NCI-H1930 (cell line): ENCODE results near the gene SIRT6.
"Not testable (repeated sequence)": the region's sequence is repeated elsewhere in the genome, so short reads cannot be mapped to it uniquely, and the experiment has no call there.

Experiments
- DNase-seq, 2 experiments: peaks; one replicate each; lab custom pipeline; 2025; lab: John Stamatoyannopoulos, UW

Gene SIRT6

DNA sequence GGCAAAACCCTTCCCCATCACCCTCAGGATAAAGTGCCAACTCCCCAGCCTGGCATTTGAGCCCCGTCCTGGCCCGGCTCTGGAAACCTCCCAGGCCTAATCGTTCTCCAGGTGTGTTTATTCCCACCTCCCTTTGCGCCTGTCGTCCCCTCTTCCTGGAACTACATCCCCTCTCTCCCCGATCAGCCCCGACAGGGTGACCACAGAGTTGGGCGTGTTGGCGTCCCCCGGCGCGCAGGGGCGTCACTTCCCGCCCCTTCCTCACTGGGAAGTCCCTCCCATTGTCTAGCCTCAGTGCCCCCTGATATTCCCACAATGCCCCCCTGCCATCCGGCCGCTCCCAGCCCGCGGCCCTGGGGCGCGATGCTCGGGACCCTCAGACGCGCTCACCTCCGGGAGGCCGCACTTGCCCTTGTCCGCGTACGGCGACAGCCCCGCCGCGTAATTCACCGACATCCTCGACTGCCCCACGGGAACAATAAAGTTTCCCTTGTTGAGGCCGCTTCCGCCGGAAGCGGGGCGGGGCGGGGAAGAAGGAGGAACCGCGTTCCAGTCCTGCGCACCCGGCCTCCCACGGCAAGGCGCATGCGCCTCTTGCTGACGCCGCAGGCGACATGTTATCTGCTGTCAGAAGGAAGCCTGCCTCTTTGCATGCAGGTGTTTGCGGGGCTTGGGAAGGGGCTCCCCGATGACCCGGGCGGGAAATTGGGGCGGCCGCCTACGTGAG lies at the start of gene SIRT6, which contains the start of gene ANKRD24:
TSS of gene SIRT6 (minus strand) at position 480 of the 727 bp plus-strand sequence. CDS start at position 456, 24 bp downstream.
TSS of gene ANKRD24 (plus strand) at position 606 of the 727 bp plus-strand sequence. CDS start 3,737 bp downstream, outside the sequence.
- peak; percentile 83 to 91 for DNase-seq

DNA sequence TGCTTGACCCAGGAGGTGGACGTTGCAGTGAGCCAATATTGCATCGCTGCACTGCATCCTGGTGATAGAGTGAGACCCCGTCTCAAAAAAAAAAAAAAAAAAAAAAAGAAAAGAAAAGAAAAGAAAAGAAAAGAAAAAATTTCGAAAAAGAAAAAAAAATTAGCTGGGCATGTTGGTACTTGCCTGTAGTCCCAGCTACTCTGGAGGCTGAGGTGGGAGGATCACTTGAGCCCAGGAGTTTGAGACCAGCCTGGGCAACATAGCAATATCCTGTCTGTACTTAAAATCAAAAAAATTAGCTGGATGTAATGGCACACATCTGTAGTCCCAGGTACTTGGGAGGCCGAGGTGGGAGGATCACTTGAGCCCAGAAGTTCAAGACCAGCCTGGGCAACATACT lies 49.8 kb upstream of the SIRT6 start:
- not testable (repeated sequence) for DNase-seq

DNA sequence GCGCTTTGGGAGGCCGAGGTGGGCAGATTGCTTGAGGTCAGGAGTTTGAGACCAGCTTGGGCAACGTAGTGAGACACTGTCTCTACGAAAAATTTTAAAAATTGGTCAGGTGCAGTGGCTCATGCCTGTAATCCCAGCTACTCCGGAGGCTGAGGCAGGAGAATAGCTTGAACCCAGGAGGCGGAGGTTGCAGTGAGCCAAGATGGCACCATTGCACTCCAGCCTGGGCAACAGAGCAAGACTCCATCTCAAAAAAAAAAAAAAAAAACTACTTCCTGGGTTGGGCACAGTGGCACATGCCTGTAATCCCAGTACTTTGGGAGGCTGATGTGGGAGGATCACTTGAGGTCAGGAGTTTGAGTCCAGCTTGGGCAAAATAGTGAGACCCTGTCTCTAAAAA lies 49.2 kb upstream of the SIRT6 start:
- not testable (repeated sequence) for DNase-seq

DNA sequence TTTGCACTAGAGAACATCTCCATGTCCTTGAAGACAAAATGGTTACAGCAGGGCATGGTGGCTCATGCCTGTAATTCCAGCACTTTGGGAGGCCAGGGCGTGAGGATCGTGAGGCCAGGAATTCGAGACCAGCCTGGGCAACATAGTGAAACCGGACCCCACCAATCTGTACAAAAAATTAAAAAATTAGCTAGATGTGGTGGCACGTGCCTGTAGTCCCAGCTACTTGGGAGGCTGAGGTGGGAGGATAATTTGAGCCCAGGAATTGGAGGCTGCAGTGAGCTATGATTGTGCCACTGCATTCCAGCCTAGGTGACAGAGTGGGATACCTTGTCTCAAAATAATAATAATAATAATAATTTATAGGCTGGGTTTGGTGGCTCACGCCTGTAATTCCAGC lies 47.9 kb upstream of the SIRT6 start:
- DNase-seq, result not testable (repeated sequence)

DNA sequence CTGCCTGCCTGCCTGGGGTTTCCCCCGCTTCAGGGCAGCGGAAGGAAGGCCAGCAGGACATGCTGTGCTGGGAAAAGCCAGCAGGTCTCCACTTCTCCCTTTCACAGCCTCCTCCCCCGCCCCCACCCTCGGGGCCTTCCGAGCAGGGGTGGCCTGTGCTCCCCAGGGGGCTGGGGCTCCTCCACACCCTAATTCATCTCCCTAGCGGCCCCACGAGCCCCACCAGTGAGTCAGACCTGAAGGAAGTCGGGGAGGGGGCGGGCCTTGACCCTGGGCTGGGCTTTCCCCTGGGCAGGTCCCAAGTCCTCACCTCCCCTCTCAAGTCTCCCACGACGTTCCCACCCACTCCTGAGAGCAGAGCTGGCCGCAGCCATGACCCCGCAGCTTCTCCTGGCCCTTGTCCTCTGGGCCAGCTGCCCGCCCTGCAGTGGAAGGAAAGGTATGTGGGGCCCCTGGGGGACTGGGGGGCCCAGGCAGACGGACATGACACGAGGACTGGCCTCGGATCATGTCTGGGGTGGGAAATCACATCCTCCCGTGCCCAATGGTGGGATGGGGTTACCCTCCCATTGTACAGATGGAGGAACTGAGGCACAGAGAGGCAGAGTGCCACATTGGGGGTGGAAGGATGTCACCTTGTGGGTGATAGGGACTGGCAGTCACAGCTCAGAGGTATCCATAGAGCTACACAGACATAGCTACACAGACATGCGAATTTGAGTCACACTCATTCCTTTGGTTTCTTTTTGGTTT lies 47.0 kb upstream of the SIRT6 start, which contains the start of gene EBI3:
TSS of gene EBI3 (plus strand) at position 345 of the 753 bp plus-strand sequence. CDS start at position 373, 28 bp downstream.
- DNase-seq, result no peak

DNA sequence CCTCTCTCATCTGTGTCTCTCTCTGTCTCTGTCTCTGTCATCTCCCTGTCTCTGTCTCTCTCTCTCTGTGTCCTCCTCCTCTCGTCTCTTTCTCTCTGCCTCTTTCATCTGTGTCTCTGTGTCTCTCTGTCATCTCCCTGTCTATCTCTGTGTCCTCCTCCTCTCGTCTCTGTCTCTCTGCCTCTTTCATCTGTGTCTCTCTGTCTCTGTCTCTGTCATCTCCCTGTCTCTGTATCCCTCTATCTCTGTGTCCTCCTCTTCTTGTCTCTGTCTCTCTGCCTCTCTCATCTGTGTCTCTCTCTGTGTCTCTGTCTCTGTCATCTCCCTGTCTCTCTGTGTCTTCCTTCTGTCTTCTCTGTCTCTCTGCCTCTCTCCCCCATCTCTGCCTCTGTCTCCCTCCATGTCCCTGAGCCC lies 46.4 kb upstream of the SIRT6 start:
- no peak for DNase-seq

DNA sequence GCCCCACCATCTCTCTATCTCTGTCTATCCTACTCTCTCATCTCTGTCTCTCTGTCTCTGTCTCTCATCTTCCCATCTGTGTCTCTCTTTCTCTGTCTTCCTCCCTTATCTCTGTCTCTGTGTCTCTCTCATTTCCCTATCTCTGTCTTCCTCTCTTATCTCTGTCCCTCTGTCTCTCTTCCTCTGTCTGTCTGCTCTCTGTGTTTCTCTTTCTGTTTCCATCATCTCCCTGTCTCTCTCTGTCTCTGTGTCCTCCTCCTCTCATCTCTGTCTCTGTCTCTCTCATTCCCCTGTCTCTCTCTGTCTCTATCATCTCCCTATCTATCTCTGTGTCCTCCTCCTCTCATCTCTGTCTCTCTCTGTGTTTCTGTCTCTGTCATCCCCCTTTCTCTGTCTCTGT lies 45.4 kb upstream of the SIRT6 start:
- DNase-seq, result no peak

DNA sequence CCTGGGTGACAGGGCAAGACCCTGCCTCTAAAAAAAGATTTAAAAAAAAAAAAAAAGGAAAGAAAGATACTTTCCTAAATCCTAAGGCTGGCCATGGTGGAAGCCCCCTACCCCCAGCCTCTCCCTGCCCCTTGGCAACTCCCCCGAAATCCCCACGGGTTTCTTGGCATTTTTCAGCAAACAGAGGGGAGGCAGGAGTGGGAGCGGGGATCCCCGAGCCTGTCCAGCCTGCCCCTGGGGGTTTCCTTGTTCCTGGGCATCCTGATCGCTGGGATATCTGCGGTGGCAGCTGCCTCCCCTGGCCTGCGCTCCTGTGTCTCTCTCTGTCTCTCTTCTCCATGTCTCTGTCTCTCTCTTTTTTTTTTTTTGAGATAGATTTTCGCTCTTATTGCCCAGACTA lies 43.5 kb upstream of the SIRT6 start:
- DNase-seq, result no peak

DNA sequence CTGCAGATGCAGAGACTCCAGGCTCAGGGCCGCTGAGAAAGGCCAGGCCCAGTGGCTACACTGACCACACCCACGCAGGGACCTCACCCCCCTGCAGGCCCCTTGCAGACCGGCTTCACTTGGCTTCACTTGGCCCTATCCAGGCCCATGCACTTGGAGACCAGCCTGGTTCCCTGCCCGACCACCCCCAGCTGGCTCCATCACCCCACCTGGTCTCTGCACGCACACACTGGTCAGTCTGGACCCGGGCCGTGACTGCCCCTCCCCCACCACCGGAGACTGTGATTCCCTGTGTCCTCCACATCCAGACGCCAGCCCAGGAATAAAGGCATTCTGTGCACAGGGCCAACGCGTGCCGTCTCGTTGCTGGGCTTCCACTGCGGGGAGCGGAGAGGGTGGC lies 42.1 kb upstream of the SIRT6 start:
- DNase-seq, result no peak

DNA sequence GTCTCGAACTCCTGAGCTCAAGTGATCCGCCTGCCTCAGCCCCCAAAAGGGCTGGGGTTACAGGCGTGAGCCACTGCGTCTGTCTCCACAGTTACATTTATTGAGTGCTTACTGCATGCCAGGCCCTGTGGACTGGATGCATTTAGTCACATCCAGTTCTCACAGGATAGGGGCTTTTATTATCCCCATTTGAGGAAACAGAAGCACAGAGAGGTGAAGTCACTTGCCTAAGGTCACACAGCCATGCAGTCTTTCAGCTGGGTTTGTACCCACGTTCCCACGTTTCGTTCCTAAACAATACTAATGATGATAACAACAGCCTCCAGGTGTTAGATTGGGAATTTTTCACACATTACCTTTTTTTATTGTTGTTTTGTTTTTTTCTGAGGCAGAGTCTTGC lies 37.8 kb upstream of the SIRT6 start:
- DNase-seq, result no peak

DNA sequence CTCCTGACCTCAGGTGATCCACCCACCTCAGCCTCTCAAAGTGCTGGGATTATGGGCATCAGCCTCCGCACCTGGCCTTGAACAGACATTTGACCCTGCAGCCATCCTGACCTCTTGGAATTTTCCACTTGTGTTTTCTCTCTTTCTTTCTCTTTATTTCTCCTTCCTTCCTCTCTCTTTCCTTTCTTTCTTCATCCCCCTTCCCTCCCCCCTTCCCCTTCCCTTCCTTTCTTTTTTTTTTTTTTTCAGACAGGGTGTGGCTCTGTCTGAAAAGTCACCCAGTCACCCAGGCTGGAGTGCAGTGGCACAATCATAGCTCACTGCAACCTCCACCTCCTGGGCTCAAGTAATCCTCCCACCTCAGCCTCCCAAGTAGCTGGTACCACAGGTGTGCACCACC lies 36.2 kb upstream of the SIRT6 start:
- DNase-seq, result not testable (repeated sequence)

DNA sequence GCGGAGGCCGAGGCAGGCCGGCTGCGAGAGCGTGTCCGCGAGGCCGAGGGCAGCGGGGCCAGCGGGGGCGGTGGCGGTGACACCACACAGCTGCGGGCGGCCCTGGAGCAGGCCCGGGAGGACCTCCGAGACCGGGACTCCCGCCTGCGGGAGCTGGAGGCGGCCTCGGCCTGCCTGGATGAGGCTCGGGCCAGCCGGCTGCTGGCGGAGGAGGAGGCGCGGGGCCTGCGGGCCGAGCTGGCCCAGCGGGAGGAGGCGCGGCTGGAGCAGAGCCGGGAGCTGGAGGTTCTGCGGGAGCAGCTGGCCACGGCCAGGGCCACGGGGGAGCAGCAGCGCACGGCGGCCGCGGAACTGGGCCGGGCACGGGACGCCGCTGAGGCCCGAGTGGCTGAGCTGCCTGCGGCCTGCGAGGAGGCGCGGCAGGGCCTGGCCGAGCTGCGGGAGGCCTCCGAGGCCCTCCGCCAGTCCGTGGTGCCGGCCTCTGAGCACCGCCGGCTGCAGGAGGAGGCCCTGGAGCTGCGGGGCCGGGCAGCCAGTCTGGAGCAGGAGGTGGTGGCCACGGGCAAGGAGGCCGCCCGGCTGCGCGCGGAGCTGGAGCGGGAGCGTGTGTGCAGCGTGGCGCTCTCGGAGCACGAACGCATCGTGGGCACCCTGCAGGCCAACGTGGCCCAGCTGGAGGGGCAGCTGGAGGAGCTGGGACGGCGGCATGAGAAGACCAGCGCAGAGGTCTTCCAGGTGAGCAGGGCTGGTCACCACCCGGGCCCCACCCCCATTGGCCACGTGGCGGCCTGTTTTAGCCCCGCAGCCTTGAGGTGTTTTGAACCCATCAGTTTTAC lies 35.3 kb upstream of the SIRT6 start:
- DNase-seq, result no peak

DNA sequence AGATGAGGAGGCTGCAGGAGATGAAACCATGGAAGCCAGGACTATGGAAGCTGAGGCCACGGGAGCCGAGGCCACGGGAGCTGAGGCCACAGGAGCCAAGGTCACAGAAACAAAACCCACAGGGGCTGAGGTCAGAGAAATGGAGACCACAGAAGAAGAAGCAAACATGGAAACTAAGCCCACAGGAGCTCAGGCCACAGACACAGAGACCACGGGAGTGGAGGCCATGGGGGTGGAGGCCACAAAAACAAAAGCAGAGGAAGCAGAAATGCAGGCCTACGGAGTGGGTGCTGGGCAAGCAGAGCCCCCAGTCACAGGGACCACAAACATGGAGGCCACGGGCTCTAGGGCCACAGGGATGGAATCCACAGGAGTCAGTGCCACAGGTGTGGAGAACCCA lies 34.5 kb upstream of the SIRT6 start:
- no peak for DNase-seq

DNA sequence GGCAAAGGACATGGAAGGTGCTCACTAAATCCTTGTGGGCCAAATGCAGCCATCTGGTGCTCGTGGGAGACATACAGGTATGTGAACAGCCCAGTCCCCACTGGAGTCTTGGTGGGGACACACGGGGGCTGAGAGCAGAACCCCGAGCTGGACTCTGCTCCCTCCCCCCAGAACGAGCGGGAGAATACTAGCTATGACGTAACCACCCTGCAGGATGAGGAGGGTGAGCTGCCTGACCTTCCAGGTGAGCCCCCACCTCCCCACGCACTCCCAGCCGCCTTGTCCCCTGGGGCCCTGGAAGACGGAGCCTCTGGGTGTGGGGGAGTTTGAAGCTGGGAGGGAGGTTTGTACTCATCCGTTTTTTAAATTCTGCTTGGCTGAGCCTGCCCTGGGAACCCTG lies 33.4 kb upstream of the SIRT6 start:
- no peak for DNase-seq

DNA sequence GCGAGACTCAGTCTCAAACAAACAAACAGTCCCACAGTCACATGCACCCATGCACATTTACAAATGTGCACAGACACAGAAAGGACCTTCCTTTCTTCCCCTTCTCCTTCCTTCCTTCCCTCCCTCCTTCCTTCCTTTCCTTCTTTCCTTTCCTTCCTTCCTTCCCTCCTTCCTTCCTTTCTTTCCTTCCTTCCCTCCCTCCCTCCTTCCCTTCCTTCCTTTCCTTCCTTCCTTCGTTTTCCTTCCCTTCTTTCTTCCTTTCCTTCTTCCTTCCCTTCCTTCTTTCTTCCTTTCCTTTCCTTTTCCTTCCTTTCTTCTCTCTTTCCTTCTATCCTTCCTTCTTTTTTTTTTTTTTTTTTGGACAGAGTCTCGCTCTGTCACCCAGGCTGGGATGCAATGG lies 30.8 kb upstream of the SIRT6 start:
- DNase-seq, result no peak

DNA sequence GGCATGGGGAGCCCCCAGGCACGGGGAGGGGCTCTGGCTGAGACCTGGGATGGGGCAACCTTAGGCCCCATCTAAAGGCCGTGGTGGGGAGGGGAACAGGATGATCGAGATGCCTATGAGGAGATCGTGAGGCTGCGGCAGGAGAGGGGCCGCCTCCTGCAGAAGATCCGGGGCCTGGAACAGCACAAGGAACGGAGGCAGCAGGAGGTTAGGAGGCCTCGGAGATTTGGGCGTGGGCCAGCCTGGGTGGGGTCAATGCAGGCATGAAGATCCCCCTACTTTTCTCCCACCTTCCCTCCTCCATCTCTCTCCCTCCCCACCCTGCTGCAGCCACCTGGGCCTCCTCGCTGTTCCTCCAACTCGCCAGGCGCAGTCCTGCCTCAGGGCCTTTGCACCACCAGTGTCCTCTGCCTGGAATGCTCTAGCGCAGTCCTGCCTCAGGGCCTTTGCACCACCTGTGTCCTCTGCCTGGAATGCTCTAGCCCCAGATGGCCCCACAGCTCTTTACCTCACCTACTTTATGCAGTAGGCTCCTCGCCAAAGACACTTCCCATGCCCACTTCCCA lies 27.9 kb upstream of the SIRT6 start:
- DNase-seq, result no peak

DNA sequence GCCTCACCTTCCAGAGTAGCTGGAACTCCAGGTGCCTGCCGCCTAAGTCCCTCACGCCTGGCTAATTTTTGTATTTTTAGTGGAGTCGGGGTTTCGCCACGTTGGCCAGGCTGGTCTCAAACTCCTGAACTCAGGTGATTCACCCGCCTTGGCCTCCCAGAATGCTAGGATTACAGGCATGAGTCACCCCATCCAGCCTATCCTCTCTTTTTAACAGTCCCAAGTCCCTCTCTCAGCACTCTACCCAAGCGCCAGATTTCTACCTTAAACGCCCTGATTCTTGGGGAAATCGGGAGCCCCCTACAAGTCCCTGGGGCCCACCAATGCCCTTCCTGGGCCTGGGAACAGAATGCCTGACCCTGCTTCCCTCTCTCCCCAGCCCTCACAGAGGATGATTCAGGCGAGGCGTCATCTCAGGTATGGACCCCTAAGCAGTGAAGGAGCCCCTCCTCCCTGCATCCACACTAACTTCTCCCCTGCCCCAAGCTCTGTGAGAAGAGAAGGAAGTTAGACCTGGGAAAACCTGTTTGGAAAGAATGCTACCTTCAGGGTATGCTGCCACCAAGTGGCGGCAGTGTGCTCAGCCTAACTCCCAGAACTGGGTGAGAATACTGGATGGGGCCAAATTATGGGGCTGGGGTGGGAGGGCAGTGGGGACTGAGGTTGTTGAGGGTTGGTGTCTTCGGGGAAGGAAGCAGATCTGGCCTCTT lies 26.2 kb upstream of the SIRT6 start:
- no peak for DNase-seq

DNA sequence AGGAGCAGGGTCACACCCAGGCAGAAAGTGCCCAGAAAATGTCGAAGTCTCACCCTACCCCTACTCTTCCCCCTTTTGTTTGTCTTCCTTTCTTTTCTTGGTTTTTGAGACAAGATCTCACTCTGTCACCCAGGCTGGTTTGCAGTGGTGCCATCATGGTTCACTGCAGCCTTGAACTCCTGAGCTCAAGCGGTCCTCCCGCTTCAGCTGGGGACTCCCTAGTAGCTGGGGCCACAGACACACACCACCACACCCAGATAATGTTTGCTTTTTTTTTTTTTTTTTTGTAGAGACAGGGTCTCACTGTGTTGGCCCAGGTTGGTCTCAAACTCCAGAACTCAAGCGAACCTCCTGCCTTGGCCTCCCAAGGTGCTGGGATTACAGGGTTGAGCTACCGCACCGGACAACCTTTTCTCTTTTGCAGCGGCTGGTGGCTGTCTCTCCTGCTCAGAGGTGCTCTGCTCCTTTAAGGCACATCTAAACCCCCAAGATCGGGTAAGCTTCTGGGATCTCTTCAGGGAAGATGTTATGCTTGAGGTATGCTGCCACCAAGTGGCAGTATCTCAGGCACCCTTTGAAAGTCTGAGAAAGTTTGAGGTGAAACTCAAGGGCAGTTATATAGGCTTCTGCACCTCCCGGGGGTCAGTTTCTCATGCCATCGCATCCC lies 24.6 kb upstream of the SIRT6 start:
- DNase-seq, result no peak

DNA sequence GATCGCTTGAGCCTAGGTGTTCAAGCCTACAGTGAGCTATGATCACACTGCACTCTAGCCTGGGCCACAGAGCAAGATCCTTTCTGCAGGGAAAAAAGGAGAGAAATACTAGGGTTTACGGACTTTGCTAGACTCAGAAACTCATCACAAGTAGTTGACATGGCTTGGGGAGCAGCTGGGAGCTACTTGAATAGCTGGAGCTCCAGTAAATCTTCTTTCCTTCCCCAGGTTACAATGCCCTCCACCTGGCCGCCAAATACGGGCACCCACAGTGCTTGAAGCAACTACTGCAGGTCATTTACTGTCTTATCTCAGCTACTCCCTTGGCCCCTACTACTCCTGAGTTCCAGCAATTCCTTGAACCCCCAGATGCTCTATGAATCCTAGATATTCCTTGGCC lies 19.4 kb upstream of the SIRT6 start:
- no peak for DNase-seq

DNA sequence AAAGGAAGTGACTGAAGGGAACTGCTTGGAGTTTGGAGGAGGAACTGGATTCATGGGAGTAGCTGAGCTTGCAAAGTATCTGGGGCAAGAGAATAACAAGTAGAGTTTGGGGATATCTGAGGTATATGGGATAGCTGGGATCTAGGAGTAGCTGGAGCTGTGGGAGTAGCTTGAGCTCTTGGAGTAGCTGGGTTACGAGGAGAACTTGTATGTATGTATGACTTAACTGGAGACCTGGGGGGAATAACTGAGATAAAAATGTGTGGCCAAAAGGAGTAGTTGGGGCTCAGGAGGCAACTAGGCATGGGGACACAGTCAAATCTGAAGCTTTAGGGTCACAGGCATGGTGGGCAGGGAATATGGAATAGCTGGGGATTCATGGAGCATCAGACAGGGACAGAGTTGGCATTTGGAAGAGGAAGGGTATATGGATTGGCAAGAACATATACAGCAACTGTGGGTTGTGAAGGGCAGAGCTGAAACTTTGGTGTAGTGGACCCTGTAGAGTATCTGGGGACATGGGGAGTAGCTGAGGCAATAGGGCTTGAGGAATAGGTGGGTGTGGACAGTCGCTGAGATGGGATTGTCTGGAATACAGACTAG lies 18.7 kb upstream of the SIRT6 start:
- DNase-seq, result no peak
